Measurements from ENCODE around the gene AHDC1. TPM values are rescaled to one million over a fixed set of nuclear protein-coding genes. Genes with fewer than 3 reads are reported as not detected.

Gene AHDC1
- polyA plus RNA-seq, 1 donor from 2014 or later, result 5.3 TPM

DNA sequence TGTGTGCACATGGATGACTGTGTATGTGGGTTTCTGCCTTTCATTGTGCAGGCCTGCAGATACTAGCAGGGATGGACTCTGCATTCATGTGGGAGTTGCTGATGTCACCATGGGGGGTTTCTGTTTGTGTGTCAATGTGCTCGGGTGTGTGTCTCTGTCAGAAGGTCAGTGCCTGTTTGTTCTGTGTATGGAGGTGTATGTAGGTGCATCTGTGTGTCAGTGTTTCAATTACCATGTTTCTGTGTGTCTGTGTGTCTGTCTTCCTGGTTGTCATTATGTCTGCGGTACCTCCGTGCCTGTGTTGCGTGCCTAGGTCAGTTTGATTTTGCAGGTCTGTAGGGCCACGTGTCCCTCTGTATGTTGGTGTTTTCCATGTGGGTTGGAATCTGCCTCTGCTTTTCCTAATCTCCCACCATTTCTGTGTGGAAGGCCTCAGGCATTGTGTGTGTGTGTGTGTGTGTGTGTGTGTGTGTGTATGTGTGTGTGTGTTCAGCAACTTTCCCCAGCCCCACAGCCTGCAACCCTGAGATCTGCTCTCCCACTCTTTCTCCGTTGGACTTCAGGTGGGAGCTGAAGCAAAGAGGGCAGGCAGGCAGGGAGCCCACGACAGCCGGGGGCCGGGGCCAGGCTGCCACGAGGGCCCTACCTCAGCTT lies 77.2 kb downstream of the AHDC1 start:
- peak overlapping the region; percentile 2 for H3K4me2 ChIP-seq (ENCODE audit: low read length)
- H3K79me2 ChIP-seq (replicated peaks; ENCODE audit: insufficient read depth, low read length), result no peaks in the 10 kb centered on the region
- peaks cover 4% of the 10 kb centered on the region for H3F3A ChIP-seq (ENCODE audit: insufficient read depth, low read length, poor library complexity, severe bottlenecking)
- H4K20me1 ChIP-seq (ENCODE audit: insufficient read depth), result no peaks in the 10 kb centered on the region
- H3K4me3 ChIP-seq (ENCODE audit: low read length), result peak overlapping the region; percentile 54
- H3K9me2 ChIP-seq (ENCODE audit: insufficient read depth, low read length), result no peaks in the 10 kb centered on the region
- peak overlapping the region; percentile 65 for H3K9ac ChIP-seq (ENCODE audit: low read length)
- H3K9me3 ChIP-seq (ENCODE audit: low read length), result no peaks in the 10 kb centered on the region
- no peak overlapping the region for H2AFZ ChIP-seq (ENCODE audit: low read depth, low read length)
- H3K27me3 ChIP-seq (ENCODE audit: insufficient read depth, low read depth, low read length), result no peaks in the 10 kb centered on the region
- TF ChIP-seq, protein P1, sequence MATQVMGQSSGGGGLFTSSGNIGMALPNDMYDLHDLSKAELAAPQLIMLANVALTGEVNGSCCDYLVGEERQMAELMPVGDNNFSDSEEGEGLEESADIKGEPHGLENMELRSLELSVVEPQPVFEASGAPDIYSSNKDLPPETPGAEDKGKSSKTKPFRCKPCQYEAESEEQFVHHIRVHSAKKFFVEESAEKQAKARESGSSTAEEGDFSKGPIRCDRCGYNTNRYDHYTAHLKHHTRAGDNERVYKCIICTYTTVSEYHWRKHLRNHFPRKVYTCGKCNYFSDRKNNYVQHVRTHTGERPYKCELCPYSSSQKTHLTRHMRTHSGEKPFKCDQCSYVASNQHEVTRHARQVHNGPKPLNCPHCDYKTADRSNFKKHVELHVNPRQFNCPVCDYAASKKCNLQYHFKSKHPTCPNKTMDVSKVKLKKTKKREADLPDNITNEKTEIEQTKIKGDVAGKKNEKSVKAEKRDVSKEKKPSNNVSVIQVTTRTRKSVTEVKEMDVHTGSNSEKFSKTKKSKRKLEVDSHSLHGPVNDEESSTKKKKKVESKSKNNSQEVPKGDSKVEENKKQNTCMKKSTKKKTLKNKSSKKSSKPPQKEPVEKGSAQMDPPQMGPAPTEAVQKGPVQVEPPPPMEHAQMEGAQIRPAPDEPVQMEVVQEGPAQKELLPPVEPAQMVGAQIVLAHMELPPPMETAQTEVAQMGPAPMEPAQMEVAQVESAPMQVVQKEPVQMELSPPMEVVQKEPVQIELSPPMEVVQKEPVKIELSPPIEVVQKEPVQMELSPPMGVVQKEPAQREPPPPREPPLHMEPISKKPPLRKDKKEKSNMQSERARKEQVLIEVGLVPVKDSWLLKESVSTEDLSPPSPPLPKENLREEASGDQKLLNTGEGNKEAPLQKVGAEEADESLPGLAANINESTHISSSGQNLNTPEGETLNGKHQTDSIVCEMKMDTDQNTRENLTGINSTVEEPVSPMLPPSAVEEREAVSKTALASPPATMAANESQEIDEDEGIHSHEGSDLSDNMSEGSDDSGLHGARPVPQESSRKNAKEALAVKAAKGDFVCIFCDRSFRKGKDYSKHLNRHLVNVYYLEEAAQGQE (IDR thresholded peaks at IDR 0.05; ENCODE audit: borderline replicate concordance), result no peak
- TF ChIP-seq MXI1 (conservative IDR thresholded peaks at IDR 0.05; ENCODE audit: poor library complexity, severe bottlenecking), result peak; percentile 62
- H3K36me3 ChIP-seq (ENCODE audit: insufficient read depth, low read length), result no peaks in the 10 kb centered on the region
- peak overlapping the region; percentile 87 for H3K27ac ChIP-seq (ENCODE audit: low read length)

GRCh38 chr1:27525296-27526272 lies 78.4 kb downstream of the AHDC1 start:
- Histone ChIP-seq H3F3A (ENCODE audit: insufficient read depth, low read length, poor library complexity, severe bottlenecking) (peaks cover 4% of the 10 kb centered on the region), H3K36me3 (ENCODE audit: insufficient read depth, low read length) (no peaks in the 10 kb centered on the region), H3K4me3 (ENCODE audit: low read length) (peak overlapping the region; percentile 54), H3K27me3 (ENCODE audit: insufficient read depth, low read depth, low read length) (no peaks in the 10 kb centered on the region), H3K9me3 (ENCODE audit: low read length) (no peaks in the 10 kb centered on the region), H4K20me1 (ENCODE audit: insufficient read depth) (no peaks in the 10 kb centered on the region), H3K4me2 (ENCODE audit: low read length) (peak overlapping the region; percentile 31), H3K79me2 (replicated peaks; ENCODE audit: insufficient read depth, low read length) (no peaks in the 10 kb centered on the region), H3K9me2 (ENCODE audit: insufficient read depth, low read length) (no peaks in the 10 kb centered on the region), H2AFZ (ENCODE audit: low read depth, low read length) (no peak overlapping the region), H3K27ac (ENCODE audit: low read length) (peak overlapping the region; percentile 87), H3K9ac (ENCODE audit: low read length) (peak overlapping the region; percentile 65)
- TF ChIP-seq POLR2AphosphoS5 (IDR thresholded peaks at IDR 0.05) (peak; percentile 50), EZH2 (IDR thresholded peaks at IDR 0.05; ENCODE audit: borderline replicate concordance, insufficient read depth, low read length, poor library complexity, severe bottlenecking) (no peak), SMC3 (conservative IDR thresholded peaks at IDR 0.05; ENCODE audit: poor library complexity) (peak; percentile 30), EP300 (conservative IDR thresholded peaks at IDR 0.05; ENCODE audit: poor library complexity, severe bottlenecking) (peak; percentile 60), TAF1 (IDR thresholded peaks at IDR 0.05; ENCODE audit: low read depth) (peak; percentile 16), MXI1 (conservative IDR thresholded peaks at IDR 0.05; ENCODE audit: poor library complexity, severe bottlenecking) (no peak), RAD21 (conservative IDR thresholded peaks at IDR 0.05) (peak; percentile 26)
- TF ChIP-seq, protein P2, sequence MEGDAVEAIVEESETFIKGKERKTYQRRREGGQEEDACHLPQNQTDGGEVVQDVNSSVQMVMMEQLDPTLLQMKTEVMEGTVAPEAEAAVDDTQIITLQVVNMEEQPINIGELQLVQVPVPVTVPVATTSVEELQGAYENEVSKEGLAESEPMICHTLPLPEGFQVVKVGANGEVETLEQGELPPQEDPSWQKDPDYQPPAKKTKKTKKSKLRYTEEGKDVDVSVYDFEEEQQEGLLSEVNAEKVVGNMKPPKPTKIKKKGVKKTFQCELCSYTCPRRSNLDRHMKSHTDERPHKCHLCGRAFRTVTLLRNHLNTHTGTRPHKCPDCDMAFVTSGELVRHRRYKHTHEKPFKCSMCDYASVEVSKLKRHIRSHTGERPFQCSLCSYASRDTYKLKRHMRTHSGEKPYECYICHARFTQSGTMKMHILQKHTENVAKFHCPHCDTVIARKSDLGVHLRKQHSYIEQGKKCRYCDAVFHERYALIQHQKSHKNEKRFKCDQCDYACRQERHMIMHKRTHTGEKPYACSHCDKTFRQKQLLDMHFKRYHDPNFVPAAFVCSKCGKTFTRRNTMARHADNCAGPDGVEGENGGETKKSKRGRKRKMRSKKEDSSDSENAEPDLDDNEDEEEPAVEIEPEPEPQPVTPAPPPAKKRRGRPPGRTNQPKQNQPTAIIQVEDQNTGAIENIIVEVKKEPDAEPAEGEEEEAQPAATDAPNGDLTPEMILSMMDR (IDR thresholded peaks at IDR 0.05; ENCODE audit: poor library complexity, severe bottlenecking), result no peak
- TF ChIP-seq, protein P1 (IDR thresholded peaks at IDR 0.05; ENCODE audit: borderline replicate concordance), result no peak

Measured in neural cell (in vitro differentiated cells).